Astrocyte (in vitro differentiated cells and primary cell): ENCODE results near the gene VSIG8.

Source experiments
- CTCF ChIP-seq: IDR thresholded peaks from 2 replicates; pipeline ENCODE4 v1.5.1; 2011; ENCODE audit warnings: low read depth, mild to moderate bottlenecking, inconsistent platforms, low read length, moderate library complexity; ENCODE audit not compliant: insufficient read depth
- EZH2 ChIP-seq: IDR thresholded peaks from 2 replicates; pipeline ENCODE4 v1.6.1; 2012; ENCODE audit warnings: mild to moderate bottlenecking, low read length, inconsistent platforms; ENCODE audit not compliant: insufficient read depth

DNA sequence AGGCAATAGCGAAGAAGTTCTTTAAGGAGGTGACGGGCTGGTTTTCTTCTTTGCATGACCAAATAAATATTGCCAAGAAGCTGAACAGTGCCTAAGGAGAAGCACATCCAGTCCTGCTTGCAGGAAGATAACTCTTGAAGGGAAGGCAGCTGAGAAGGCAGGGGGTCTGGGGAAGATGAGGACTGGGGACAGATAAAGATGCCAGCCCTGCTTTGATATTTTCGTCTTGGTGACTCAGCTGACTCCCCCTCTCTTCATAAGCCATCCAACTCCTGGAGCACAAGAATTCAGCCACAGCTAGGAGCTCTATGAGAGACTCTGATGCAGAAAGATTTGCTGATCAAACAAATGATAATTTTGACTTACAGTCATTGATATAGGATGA lies 34.1 kb upstream of the VSIG8 start:
- TF ChIP-seq CTCF (no peak), EZH2 (no peak)
